Activated naive CD4-positive, alpha-beta T cell treated with anti-CD3 and anti-CD28 coated beads, Interleukin-2, amount 50 U/mL, for 24 hours (primary cell): ENCODE results near the gene EBF4.
"Not testable (repeated sequence)": the region's sequence is repeated elsewhere in the genome, so short reads cannot be mapped to it uniquely, and the experiment has no call there.

Experiments
- H3K27ac Mint-ChIP-seq: one replicate; pipeline ENCODE4 v1.8.0; 2021; ENCODE audit warnings: mild to moderate bottlenecking, mixed read lengths
- H3K27me3 Mint-ChIP-seq: one replicate; pipeline ENCODE4 v1.8.0; 2021; ENCODE audit warnings: mixed read lengths
- H3K36me3 Mint-ChIP-seq: one replicate; pipeline ENCODE4 v1.8.0; 2021; ENCODE audit warnings: mixed read lengths
- H3K4me1 Mint-ChIP-seq: one replicate; pipeline ENCODE4 v1.8.0; 2021; ENCODE audit warnings: mixed read lengths
- H3K4me3 Mint-ChIP-seq: one replicate; pipeline ENCODE4 v1.8.0; 2021; ENCODE audit warnings: mild to moderate bottlenecking, mixed read lengths
- H3K9me3 Mint-ChIP-seq: one replicate; pipeline ENCODE4 v1.8.0; 2021; ENCODE audit warnings: mixed read lengths

EBF4 gene

GRCh38 chr20:2762578-2763131, 70.1 kb downstream of the EBF4 start:
- no peaks in the 10 kb centered on the region for H3K4me1 Mint-ChIP-seq
- no peak overlapping the region for H3K4me3 Mint-ChIP-seq
- H3K9me3 Mint-ChIP-seq, result no peaks in the 10 kb centered on the region
- H3K27ac Mint-ChIP-seq, result no peak overlapping the region
- no peaks in the 10 kb centered on the region for H3K36me3 Mint-ChIP-seq
- H3K27me3 Mint-ChIP-seq, result peaks cover 4% of the 10 kb centered on the region

DNA sequence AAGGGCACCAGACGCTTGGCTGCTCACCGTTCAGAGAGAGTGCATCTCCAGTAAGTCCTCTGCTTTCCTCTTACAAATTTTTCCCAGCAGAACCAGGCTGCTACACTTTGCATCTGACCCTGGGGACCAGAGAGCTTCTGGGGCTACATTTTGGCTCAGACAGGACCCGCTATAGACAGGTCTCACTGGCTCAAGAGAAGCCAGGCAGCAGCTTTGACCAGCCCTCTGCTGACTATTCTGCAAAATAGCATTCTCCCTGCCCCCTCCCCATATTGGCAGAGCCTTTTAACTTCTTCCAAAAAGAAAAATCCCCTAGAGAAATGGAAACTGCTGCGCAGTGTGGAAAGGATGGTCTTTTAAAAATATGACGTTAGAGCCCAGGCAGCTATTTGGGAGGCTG, 70.6 kb downstream of the EBF4 start:
- Mint-ChIP-seq H3K4me3 (no peak overlapping the region), H3K4me1 (no peaks in the 10 kb centered on the region), H3K27me3 (peaks cover 5% of the 10 kb centered on the region), H3K36me3 (no peaks in the 10 kb centered on the region), H3K9me3 (no peaks in the 10 kb centered on the region), H3K27ac (no peak overlapping the region)

DNA sequence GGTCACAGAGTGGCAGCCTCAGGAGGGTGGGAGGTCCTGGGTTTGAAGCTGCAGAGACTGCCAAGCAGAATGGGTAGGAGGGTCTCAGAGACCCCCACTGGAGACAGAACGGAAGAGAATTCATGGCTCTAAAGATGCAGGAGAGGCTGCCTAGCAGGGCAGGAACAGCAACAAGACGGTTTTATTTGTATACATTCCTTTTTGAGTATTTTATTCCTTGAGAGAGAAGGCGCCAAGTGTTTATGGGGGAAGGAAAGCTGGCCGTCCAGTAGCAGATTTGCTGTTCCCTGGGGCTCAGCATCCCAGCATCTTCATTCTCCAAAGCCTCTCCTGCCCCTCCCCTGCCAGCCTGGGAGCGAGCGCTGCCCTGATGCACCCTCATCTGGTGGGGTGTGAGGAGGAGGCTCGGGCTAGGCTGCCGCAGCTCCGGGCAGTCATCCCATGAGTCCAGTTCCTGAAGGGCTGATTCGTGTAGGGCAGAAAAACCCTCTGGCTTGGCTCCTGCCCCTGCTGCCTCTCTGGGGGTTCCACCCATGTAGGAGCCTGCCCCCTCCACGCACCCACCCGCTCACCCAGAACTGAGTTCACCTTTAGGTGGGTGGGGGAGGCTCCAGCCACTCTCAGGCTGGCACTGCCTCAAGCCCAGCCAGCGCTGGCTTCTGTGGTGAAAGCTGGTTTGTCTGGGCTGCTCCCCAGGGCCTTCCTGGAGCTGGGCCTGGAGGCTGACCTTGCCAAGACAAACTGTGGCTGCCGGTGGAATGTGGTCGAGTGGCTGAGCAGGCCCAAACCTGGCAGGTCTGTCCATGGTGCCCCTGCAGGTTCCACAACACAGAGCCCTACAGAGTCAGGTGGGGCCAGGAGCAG, 75.4 kb downstream of the EBF4 start:
- H3K36me3 Mint-ChIP-seq, result no peaks in the 10 kb centered on the region
- peaks cover 2% of the 10 kb centered on the region for H3K27me3 Mint-ChIP-seq
- H3K4me3 Mint-ChIP-seq, result no peak overlapping the region
- peaks cover 6% of the 10 kb centered on the region for H3K4me1 Mint-ChIP-seq
- H3K9me3 Mint-ChIP-seq, result no peaks in the 10 kb centered on the region
- no peak overlapping the region for H3K27ac Mint-ChIP-seq

GRCh38 chr20:2768632-2769015, 76.0 kb downstream of the EBF4 start:
- H3K4me3 Mint-ChIP-seq, result no peak overlapping the region
- H3K36me3 Mint-ChIP-seq, result no peaks in the 10 kb centered on the region
- H3K27me3 Mint-ChIP-seq, result peaks cover 2% of the 10 kb centered on the region
- H3K9me3 Mint-ChIP-seq, result no peaks in the 10 kb centered on the region
- H3K4me1 Mint-ChIP-seq, result peaks cover 6% of the 10 kb centered on the region
- no peak overlapping the region for H3K27ac Mint-ChIP-seq

DNA sequence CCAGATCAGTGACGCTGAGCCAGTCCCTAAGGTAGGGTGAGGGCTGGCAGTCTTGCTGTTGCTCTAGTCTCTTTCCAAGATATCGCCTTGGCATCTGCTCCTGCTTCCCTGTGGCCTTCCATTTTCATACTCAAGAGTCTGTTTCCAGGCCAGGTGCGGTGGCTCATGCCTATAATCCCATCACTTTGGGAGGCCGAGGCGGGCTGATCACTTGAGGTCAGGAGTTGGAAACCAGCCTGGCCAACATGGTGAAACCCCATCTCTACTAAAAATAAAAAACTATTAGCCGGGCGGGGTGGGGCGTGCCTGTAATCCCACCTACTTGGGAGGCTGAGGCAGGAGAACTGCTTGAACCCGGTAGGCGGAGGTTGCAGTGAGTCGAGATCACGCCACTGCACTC, 77.5 kb downstream of the EBF4 start:
- H3K27me3 Mint-ChIP-seq, H3K9me3 Mint-ChIP-seq, H3K36me3 Mint-ChIP-seq, H3K4me1 Mint-ChIP-seq, H3K4me3 Mint-ChIP-seq, H3K27ac Mint-ChIP-seq: not testable (repeated sequence)

DNA sequence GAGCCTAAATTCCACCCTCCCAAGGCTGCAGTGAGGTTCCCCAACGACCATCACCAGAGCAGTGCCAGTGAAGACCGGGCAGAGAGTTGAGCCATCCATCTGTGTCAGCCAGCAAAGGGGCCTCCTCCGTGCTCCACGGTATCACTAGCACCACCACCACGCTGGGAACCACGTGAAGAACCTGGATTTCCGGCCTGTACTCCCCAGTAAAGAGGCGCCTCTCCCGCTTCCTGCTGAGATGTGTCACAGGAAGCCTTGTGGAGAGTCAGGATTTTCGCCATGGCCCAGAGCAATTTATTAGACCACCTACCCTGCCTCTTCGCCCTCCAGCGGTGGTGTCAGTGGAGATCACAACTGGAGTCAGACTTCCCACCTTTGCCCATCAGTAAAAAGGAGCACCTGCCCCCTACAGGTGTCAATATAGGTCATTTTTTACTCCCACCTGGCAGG, 79.1 kb downstream of the EBF4 start:
- no peak overlapping the region for H3K4me3 Mint-ChIP-seq
- no peaks in the 10 kb centered on the region for H3K36me3 Mint-ChIP-seq
- H3K27me3 Mint-ChIP-seq, result peaks cover 2% of the 10 kb centered on the region
- H3K4me1 Mint-ChIP-seq, result peaks cover 6% of the 10 kb centered on the region
- no peak overlapping the region for H3K27ac Mint-ChIP-seq
- no peaks in the 10 kb centered on the region for H3K9me3 Mint-ChIP-seq

DNA sequence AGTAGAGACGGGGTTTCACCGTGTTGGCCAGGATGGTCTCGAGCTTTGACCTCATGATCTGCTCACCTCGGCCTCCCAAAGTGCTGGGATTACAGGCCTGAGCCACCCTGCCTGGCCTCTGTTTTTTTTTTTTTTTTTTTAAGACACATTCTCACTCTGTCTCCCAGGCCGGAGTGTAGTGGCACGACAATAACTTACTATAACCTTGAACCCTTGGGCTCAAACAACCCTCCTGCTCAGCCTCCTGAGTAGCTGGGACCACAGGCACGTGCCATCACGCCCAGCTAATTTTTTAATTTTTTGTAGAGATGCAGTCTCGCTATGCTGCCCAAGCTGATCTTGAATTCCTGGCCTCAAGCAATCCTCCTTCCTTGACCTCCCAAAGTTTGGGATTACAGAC, 81.2 kb downstream of the EBF4 start:
- Mint-ChIP-seq H3K9me3 (no peaks in the 10 kb centered on the region), H3K4me3 (no peak overlapping the region), H3K4me1 (peaks cover 6% of the 10 kb centered on the region), H3K36me3 (no peaks in the 10 kb centered on the region), H3K27ac (no peak overlapping the region), H3K27me3 (no peaks in the 10 kb centered on the region)

DNA sequence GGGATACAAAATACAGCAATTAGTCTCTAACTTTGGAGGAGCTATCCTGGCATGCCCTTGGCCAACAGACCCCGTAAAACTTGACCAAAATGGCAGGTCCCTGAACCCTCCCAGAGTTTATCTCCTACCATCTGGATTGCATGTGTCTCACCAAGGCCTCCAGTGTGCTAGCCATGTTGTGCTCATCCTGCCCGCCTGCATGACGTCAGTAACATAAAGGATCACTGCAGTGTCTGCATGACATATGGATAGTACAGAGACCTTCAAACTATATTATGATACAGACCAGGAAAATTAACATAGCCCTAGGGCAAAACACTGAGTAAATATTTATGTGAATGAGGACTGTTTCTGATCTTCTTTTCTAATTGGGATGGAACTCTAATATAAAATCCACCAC, 82.6 kb downstream of the EBF4 start:
- Mint-ChIP-seq H3K36me3 (no peaks in the 10 kb centered on the region), H3K4me1 (peaks cover 6% of the 10 kb centered on the region), H3K27me3 (no peaks in the 10 kb centered on the region), H3K27ac (no peak overlapping the region), H3K4me3 (no peak overlapping the region), H3K9me3 (no peaks in the 10 kb centered on the region)

- Mint-ChIP-seq H3K9me3 (no peaks in the 10 kb centered on the region), H3K4me1 (no peaks in the 10 kb centered on the region), H3K4me3 (no peak overlapping the region), H3K27ac (no peak overlapping the region), H3K36me3 (no peaks in the 10 kb centered on the region), H3K27me3 (peaks cover 3% of the 10 kb centered on the region)
These were observed 86.2 kb downstream of the EBF4 start for GRCh38 chr20:2778602-2779321.

DNA sequence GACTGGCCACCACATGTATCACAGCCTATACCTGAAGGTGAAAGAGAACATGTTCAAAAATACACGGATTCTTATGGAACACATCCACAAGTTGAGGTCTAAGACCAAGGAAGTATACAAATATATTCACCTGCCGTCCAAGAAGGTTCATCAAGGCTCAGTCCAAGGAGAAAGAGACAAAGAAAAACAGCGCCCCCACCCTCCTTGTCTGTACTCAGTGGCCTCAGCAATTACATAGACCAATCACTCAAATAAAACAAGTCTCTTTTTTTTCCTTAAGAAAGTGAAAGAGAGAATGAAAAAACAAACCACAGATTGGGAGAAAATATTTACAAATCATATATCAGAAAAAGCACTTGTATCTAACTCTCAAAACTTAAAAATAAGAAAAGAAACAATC, 88.4 kb downstream of the EBF4 start:
- Mint-ChIP-seq H3K27me3 (peaks cover 3% of the 10 kb centered on the region), H3K36me3 (no peaks in the 10 kb centered on the region), H3K9me3 (no peaks in the 10 kb centered on the region), H3K4me1 (no peaks in the 10 kb centered on the region), H3K27ac (no peak overlapping the region), H3K4me3 (no peak overlapping the region)

DNA sequence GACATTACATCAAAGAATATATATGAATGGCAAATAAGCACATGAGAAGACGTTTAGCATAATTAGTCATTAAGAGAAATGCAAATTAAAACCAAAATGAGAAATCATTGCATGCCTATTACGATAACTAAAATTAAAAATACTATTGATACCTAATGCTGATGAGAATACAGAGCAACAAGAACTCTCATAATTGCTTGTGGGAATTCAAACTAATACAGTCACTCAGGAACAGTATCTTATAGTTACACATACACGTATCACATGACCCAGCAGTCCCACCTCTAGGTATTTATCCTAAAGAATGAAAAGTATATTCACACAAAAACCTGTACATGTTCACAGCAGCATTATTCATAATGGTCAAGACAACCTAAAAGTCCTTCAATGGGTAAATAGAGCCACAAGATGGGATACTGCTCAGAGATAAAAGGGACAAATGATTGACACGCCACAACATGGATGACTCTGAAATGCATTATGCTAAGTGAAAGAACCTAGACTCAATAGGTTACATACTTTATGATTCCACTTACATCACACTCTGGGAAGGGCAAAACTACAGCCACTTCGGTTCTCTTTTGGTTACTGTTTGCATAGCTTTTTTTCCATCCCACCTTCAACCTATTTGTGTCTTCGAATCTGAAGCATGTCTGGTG, 91.5 kb downstream of the EBF4 start:
- peaks cover 2% of the 10 kb centered on the region for H3K36me3 Mint-ChIP-seq
- no peaks in the 10 kb centered on the region for H3K4me1 Mint-ChIP-seq
- no peak overlapping the region for H3K27ac Mint-ChIP-seq
- H3K4me3 Mint-ChIP-seq, result no peak overlapping the region
- peaks cover 3% of the 10 kb centered on the region for H3K27me3 Mint-ChIP-seq
- no peaks in the 10 kb centered on the region for H3K9me3 Mint-ChIP-seq

DNA sequence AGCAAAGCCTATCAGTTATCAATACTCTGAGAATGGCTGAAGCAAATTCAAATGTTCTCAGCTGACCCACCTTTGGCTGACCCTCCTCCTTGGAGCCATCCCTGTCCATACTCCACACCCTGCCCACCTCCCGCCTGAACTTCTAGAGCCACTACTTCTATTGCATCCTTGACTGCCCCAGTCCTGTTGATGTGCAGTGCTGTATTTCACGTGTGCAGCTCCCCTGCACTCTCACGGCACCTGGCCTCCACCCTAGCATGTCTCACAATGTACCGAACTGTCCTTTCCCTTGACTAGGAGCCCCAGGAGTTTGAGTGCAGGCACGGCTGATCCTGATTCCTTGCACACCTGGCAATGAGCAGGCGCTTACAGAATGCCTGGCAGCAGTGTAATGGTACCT, 100.9 kb downstream of the EBF4 start:
- Mint-ChIP-seq H3K9me3 (no peaks in the 10 kb centered on the region), H3K27me3 (peaks cover 12% of the 10 kb centered on the region), H3K36me3 (no peaks in the 10 kb centered on the region), H3K27ac (peak overlapping the region; percentile 1), H3K4me3 (no peak overlapping the region), H3K4me1 (no peaks in the 10 kb centered on the region)

- H3K4me3 Mint-ChIP-seq, result no peak overlapping the region
- peak overlapping the region; percentile 35 for H3K27ac Mint-ChIP-seq
- H3K4me1 Mint-ChIP-seq, result peaks cover 5% of the 10 kb centered on the region
- peaks cover 19% of the 10 kb centered on the region for H3K27me3 Mint-ChIP-seq
- peaks cover 2% of the 10 kb centered on the region for H3K36me3 Mint-ChIP-seq
- no peaks in the 10 kb centered on the region for H3K9me3 Mint-ChIP-seq
These were observed 101.7 kb downstream of the EBF4 start for GRCh38 chr20:2794202-2794748.

DNA sequence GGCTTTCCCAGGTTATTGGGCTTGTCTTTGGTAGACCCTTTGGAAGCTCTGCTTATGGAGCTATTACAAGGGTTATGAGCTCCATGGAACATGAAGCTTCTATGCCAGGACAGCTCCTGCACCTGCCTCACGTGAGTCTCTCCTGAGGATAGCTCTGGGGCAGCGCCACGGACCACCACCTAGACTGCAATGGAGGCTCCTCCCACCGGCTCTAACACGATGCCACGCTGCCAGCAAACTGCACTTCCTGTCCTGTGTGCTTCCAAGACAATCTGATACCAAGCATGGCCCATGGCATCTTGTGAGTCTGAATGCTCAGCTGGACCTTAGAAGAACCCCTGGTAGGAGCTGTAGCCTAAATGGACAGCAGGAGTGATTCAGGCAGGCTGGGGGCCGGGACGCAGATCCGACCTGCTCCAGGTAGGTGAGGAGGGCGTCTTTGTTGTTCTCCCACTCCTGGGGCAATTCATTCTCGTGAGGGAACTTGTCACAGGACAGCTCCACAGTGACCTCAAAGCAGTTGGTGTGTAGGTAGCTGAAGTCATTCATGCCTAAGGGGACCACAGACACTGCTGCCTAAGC, 102.4 kb downstream of the EBF4 start:
- H3K27ac Mint-ChIP-seq, result no peak overlapping the region
- no peaks in the 10 kb centered on the region for H3K9me3 Mint-ChIP-seq
- peaks cover 26% of the 10 kb centered on the region for H3K27me3 Mint-ChIP-seq
- H3K4me3 Mint-ChIP-seq, result no peak overlapping the region
- peaks cover 2% of the 10 kb centered on the region for H3K36me3 Mint-ChIP-seq
- H3K4me1 Mint-ChIP-seq, result peaks cover 12% of the 10 kb centered on the region

GRCh38 chr20:2795451-2795850, 102.9 kb downstream of the EBF4 start:
- Mint-ChIP-seq H3K27ac (no peak overlapping the region), H3K4me3 (no peak overlapping the region), H3K9me3 (no peaks in the 10 kb centered on the region), H3K36me3 (peaks cover 2% of the 10 kb centered on the region), H3K4me1 (peaks cover 14% of the 10 kb centered on the region), H3K27me3 (peaks cover 28% of the 10 kb centered on the region)
